Anterior cingulate cortex (tissue), 58 donors: ENCODE results near the gene ENTPD6.

Experiments used
- DNase-seq, 58 donors: peaks; one replicate each; lab custom pipeline; 2025; lab: John Stamatoyannopoulos, UW

ENTPD6 gene

DNA sequence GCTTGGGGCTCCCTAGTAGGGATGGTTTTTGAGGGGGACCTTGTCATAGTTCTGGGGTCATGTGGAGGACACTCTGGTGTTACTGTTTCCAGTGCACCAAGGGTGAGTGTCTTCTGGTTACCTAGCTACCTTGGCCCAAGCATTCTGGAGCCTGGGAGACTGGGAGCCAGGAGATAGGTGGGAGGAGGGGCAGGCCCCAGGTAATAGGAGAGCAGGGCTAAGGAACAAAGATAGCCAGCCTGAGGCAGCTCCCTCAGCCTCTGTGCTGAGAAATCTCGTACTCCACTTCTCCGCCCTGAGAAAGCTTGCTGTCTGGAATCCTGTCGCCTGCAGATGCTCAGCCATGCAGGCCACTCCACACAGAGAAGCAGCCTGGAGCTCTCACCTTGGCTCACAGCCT, 8.3 kb upstream of the ENTPD6 start:
- no peak for DNase-seq

DNA sequence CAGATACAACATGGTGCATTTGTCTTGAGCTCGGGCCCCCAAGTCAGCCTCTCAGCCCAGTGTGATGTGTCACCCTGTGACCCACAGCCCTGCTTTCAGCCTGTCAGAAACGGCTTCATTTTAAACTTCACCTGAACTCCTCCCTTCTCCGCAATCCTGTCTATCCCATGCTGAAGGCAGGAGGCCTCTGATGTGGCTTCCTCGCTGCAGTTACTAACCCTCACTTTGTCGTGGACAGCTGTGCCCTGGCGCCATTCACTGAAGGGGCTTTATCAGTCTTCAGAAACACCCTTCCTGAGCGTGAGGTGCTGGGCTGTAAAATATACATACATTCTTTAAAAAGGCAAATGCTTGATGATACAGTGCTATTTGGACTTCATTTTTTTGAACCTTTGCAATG, 7.9 kb upstream of the ENTPD6 start:
- DNase-seq, result no peak

DNA sequence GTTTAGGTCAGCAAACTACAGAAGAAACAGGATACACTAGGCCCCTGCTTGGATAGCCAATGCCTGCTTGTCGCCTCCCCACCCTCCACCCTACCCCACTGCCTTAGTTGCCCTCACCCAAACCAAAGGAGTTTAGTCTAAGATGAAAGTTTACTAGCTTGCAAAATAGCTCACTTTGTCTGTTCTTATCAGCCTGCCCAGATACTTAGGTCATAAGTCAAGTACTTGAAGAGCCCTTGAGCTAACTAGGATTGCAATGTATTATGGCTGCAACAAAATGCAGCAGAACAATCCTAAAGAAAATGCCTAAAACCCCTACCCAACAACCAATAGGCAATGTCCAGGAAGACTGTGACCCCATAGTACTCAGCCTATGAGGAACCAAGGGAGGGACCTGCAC, 7.3 kb upstream of the ENTPD6 start:
- no peak for DNase-seq

DNA sequence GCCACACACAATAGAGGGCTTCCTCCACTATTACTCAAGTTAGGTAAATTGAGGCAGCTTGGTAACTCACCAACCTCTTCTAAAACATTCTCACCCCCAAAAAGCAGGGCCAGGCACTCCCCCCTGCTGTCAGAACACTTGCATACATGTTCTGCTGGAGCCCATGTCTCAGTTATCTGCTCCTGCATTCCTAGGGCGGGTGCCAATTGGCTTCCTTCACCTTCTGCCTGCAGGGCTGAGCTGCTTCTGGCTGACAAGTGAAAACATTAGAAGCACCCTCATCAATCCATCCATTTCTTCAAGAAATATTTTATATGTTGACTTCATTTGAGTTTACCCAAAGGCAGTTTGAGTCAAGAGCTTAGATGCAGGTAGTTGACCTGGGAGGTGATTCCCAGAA, 4.5 kb upstream of the ENTPD6 start:
- DNase-seq, result no peak

DNA sequence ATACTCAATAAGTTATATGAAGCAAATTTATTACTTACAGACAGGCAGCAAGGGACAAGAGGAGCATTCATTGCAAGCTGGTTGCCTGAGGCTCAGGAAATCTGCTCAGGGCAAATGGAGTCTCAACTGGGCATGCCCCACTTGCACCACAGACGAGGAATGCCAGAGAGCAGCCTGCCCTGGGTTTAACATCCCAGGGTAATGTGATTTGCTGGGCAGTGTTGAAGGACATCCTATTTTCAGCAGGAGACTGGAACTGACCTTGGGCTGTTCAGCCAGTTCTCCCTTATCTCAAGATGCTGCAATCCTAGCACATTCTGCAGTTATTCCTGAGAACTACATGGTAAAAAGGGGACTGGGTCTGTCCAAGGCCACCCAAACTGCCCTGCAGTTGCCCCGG, 3.8 kb upstream of the ENTPD6 start:
- DNase-seq, result no peak

DNA sequence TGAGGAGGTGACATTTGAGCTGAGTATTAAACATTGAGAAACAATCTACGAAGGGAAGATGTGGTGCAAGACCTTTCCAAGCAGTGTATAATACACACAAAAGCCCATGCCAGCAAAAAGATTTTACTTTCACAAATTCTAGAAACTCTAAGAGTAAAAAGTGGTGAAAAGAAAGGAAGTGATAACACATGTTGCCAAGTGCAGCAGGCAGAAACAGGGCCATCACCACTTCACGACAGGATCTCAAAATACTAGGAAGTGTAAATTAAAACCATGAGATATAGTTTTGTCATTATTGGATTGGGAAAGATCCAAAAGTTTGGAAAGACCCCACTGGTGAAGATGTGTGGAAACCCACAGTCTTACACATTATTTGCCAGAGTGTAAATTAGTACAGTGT, 1.7 kb upstream of the ENTPD6 start:
- DNase-seq, result no peak

DNA sequence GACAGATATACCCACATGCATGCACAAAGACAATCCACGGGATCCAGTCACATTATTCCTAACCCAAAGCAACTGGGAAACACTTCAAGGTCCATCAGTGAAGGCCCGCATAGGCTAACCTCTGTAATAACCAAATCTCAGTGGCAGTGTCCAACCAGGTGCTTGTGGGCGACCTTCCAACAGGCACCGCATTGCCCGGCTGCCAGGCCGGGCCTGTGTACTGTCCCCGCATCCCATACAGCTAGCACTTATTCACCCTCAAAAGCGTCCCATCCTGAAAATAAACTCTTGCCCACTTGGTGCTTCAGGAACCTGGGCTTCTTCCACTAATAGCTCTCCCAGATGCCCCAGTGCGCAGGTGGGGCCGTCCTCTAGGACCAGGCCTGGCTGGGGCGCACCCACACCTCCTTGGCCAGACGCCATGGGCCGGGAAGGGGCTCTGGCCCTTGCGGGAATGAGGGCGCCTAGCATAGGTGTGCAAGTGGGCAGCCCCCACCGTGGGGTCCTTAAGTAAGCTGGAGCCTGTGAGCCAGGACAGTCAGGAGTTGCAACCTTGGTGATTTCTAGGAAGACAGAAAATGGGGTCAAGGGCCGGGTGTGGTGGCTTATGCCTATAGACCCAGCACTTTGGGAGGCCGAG, 1.1 kb upstream of the ENTPD6 start:
- peak in 1 of 58 donors; percentile 11 for DNase-seq

DNA sequence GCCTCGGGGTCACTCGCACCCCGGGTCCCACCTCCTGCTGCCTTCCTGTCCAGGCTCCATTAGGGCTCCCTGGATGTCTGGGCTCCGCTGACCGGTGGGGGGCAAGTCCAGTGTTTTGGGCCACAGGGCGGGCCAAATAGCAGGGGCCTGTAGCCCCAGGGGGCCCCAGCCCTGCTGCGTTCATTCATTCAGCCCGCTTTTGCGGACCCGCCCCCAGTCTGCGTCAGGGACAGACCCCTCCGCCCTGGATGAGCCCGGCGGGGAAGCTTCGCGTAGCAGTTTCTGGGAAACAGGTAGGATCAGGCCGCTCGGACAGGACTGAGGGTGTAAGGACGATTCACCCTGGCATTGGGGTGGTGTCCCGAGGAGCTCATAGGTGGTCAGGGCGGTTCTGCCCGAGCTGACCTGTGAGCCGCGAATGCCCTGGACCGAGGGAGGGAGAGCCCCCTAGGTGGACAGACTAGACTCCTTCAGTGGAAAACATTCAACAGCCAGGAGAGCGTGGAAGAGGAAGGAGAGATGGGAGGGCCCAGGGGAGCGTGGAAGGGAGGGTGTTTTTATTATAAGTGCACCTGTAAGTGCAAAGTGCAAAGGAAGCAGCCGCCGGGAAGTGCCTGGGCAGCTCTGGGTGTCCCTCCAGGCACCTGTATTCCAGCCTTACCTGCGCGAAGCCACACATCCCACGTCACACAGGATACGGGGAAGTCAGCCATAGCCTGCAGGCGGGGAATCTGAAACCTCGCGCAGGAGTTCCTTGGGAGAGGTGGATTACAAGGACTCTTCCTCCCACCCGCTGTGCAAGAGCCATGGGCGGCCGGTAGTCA, 662 bp downstream of the ENTPD6 start:
- peak in 11 of 58 donors; percentile 25 to 64 (median 41) for DNase-seq

DNA sequence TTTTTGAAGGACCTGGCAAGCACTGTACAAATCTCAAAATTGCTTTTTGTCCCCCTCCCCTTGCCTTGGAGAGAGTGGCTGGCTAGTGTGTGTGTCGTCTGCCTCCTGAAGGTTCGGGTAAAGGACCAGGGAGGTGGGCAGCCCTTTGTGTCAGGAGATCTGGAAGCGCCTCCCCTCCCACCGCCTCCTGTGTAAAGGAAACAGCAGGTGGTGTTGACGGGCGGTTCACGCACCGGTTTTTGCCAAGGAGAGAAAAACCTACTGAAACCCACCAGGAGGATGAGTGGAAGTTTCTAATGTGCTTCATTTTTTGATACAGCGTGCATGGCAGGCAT, 1.2 kb downstream of the ENTPD6 start:
- no peak for DNase-seq

DNA sequence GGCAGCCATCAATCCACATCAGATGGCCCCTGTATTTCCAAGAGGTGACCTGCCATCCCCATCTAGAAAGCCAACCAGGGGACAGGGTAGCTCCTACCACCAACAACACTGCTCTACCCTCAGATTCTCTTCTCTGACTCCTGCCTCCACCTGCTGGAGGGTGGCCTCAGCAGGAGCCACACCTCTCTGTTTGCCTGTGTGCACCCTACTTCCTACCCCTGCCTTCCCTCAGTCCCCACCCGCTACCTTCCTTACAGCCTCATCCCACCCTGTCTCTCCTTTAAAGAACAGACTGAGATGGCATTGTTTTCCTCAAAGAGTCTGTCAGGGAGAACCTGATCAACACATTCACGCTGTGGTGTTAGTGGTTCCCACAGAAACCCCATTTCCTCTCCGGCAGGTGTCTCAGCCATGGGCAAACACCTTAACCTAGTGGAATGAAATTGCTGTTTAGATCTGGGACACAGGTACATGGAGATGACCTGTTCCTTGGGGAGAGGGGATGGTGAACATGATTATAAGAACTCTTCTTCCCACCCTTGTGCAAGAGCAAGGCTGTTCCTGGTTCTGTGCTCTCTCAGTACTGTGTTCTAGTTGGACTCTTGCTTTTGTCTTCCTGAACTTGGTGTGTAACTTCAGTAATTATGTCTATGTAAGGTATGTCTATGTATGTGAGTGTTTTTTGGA, 1.8 kb downstream of the ENTPD6 start:
- DNase-seq, result no peak

DNA sequence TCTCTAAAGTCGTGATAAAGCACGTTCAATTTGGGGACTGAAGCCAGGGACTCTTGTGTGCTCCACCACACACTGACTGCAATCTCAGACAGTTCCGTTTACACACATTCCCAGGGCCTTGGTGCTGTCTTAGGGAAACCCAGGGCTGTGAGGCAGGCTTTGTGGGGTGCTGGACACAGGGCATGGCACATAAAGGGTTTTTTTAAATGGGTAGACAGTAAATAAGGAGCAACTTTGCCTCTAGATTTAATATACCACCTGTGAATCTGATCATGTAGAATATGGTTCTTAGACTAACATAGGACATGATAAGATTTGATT, 2.3 kb downstream of the ENTPD6 start:
- DNase-seq, result no peak

DNA sequence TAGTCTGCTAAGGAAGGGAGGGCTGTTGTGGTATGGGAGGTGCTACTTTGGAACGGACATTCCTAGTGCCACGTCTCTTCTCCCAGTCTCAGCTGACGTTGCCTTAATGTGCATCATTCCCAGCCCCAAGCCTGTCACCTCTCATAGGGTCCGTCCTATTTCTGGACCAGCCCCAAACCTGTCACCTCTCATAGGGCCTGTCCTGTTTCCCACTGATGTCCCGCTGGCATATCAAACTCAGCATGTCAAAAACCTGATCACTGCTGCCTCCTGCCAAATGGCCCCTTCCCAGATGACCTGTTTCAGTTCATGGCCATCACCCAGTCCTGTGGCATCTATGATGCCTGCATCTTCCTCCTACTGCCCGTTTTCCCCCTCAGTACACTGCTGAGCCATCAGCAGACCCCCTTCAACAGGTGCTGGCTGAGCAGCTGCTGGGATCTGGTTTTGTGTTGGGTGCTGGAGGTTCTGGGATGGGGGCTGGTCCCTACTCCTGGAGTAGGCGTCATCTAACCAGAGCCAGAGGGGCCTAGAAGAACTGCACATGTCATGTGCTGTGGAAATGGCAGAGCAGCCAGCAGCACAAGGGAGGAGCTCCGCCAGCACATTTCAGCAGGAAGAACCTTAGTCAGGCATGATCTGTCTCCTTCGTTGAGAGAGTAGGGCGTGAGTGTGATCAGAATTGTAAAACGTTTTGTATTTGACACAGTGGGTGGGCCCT, 3.3 kb downstream of the ENTPD6 start:
- DNase-seq, result no peak

DNA sequence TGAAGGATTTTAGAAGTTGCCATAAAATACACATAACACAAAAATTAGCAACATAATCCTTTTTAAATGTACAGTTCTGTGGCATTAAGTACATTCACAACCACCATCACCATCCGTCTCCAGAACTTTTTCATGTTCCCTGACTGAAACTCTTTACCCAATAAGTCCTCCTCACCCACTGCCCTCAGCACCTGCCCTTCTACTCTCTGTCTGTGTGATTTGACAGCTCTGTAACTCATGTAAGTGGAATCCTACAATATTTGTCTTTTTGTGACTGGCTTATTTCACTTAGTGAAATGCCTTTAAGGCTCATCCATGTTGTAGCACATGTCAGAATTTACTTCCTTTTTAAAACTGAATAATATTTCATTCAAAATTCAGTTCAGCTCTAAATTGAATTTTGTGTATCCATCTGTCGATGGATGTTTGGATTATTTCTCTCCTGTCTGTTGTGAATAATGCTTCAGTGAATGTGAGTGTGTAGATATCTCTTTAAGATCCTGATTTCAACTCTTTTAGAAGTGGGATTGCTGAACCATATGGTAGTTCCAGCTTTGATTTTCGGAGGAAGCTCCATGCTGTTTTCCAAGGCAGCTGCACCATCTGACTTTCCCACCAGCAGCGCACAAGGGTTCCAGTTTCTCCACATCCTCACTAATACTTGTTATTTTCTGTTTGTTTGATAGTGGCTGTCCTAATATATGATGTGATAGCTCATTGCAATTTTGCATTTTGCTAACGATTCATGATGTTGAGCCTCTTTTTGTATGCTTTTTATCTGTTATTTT, 4.2 kb downstream of the ENTPD6 start:
- DNase-seq, result no peak

DNA sequence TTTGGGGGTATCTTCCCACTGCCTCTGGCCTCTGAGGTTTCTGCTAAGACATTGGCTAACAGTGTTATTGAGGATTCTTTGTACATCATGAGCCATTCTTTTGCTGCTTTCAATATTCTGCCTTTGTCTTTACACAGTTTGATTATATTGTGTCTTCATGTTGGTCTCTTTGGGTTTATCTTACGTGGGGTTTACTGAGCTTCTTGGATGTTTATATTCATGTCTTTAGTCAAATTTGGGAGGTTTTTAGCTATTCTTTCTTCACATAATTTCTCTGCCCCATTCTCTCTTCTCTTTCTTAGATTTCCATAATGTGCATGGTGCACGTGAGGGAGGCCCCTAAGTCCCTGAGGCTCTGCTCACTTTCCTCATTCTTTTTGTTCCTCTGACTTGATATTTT, 7.6 kb downstream of the ENTPD6 start:
- DNase-seq, result no peak

DNA sequence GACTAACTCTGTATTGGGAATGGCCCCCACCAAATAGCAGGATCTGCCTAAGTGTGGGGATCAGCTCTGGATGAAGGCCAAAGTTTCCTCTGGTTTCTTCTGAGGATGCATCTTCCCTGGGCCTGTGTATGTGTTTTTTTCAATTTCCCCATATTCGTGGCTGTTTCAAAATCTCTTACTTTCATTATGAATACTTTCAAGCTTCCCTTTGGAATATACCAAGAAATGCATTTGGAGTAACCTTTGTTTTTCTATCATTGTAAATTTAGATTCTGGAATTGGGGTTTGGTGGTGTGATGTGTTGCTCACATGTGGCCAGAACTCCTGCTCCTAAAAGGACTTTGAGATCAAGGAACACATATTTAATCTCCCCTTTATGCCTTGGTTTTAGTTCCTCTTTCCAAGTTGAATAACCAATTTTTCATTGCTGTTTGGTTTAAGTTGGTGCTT, 8.4 kb downstream of the ENTPD6 start:
- no peak for DNase-seq

DNA sequence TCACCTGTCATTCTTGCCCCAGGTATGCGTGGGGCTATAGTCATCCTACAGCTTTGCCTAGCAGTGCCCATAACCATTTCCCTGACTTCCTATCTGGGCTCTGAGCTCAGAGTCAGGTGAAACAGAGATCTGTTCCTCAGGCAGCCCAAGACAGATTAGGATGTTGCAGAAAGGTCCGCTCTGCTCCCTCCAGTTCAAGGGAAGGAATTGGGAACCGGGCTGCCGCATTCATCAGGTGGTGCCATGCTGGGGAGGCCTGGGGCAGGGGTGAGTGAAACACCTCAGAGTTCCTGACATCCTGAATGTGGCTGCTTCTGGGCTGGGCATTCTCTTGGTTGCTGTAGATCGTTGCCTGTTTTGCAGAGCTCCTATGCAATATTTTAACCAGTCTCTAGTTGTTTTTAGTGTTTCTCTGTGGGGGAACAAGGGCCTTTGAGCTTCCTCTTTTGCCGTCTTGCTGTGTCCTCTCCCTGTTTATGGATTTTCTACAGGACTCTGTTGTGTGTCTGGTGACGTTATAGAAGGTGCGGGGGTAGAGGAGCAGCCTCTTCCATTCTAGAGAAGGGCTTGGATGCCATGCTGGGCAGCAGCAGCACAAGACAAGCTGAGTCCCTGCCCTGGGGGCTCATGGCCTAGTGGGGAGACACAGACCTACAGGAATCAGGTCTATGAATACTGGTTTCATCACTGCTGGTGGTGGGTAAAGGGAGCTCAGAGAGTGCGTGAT, 9.2 kb downstream of the ENTPD6 start:
- no peak for DNase-seq

DNA sequence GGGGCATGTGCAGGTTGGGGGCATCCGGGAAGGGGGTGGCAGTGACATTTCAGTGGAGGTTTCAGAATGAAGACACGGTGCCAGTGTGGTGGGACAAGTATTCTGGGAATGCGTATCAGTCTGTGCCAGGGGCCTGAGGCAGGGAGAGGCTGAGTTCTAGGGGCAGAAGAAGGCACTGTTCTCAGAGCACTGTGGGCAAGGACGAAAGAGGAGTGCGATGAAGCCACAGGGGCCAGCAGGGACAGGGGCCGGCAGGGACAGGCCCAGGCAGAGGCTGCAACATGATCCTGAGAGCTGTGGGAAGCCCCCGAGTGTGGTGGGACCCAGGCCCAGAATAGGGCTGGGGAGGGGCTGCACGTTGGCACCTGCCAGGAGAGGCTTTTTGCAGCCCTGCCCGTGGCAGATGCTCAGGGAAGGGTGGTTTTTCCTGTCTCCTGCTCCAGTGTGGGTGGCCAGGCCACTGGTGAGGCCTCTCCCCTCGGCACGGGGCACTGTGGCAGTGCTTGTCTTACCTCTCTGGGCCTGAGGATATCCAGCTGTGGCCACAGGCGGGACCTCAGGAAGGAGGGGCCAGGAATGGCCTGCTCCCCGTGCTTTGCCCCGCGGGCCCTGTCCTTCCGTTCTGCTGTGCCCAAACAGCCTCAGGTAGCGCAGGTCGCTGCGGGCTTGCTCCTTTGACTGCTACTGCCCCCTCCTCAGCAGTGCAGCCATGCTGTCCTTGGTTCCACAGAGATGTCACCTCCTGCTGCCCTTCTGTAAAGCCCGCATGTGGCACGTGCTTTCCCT, 10.0 kb downstream of the ENTPD6 start:
- no peak for DNase-seq

DNA sequence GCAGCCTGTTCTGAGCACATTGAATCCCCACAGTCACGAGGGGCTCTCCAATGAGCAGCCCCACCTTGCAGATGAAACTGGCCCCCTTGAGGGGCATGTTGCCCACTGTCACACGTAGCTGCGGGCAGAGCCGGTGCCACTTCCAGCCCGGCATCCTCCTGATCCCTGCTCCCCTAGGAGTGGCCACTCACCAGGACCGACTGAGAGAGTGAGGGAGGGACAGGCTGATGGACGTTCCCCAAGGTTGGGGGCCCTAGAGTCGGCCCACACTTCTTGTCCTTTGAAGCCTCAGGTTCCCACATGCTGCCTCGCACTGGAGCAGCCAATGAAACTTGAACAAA, 10.5 kb downstream of the ENTPD6 start:
- no peak for DNase-seq

DNA sequence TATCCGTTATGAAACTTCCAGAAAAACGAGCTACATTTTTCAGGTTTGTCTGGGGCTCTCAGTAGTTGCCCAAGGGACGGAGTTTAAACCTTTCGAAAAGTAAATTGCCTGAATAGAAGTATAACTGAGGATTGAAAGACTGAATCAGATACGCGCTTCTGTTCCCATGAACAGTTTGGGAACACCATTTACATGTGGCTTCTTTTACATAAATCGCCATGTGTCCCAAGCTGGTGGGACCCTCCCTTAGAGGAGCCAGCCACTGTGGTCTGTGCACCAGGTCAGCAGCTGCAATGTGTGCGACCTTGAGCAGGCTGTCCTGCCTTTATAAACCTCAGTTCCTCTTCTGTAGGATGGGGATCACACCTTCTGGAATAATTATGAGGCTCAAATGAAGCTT, 11.0 kb downstream of the ENTPD6 start:
- DNase-seq, result no peak
